ENCODE measurements around the gene GIPC3.
"Not testable (repeated sequence)": the region's sequence is repeated elsewhere in the genome, so short reads cannot be mapped to it uniquely, and the experiment has no call there.

GIPC3 gene

GRCh38 chr19:3576696-3577443, 8.4 kb upstream of the GIPC3 start:
- DNase-seq (ENCODE audit: low spot score): no peak
- no peak for FAIRE-seq

GRCh38 chr19:3577723-3578344, 7.4 kb upstream of the GIPC3 start:
- DNase-seq (ENCODE audit: low spot score) (no peak), FAIRE-seq (no peak)

GRCh38 chr19:3578390-3578789, 6.9 kb upstream of the GIPC3 start:
- no peak for FAIRE-seq
- DNase-seq (ENCODE audit: low spot score): no peak

GRCh38 chr19:3580156-3580934, 4.9 kb upstream of the GIPC3 start:
- no peak for FAIRE-seq
- DNase-seq (ENCODE audit: low spot score): no peak

GRCh38 chr19:3581792-3582191, 3.5 kb upstream of the GIPC3 start:
- not testable (repeated sequence) for FAIRE-seq; DNase-seq (ENCODE audit: low spot score)

GRCh38 chr19:3584036-3584802, 1.1 kb upstream of the GIPC3 start:
- not testable (repeated sequence) for FAIRE-seq; DNase-seq (ENCODE audit: low spot score)

- FAIRE-seq (no peak), DNase-seq (ENCODE audit: low spot score) (no peak)
Observed at GRCh38 chr19:3586127-3586626, 899 bp downstream of the GIPC3 start.

GRCh38 chr19:3586707-3587346, 1.5 kb downstream of the GIPC3 start:
- FAIRE-seq (no peak), DNase-seq (ENCODE audit: low spot score) (no peak)

- FAIRE-seq (no peak), DNase-seq (ENCODE audit: low spot score) (no peak)
Observed at GRCh38 chr19:3589439-3589838, 4.2 kb downstream of the GIPC3 start.

GRCh38 chr19:3589949-3590348, 4.7 kb downstream of the GIPC3 start:
- DNase-seq (ENCODE audit: low spot score) (no peak), FAIRE-seq (no peak)

- DNase-seq (ENCODE audit: low spot score) (no peak), FAIRE-seq (no peak)
Observed at GRCh38 chr19:3590991-3591659, 5.8 kb downstream of the GIPC3 start.

GRCh38 chr19:3591876-3592613, 6.8 kb downstream of the GIPC3 start:
- no peak for DNase-seq (ENCODE audit: low spot score)
- FAIRE-seq: no peak

- DNase-seq (ENCODE audit: low spot score): no peak
- FAIRE-seq: no peak
Observed at GRCh38 chr19:3593156-3593555, 7.9 kb downstream of the GIPC3 start.

- DNase-seq (ENCODE audit: low spot score): no peak
- no peak for FAIRE-seq
Observed at GRCh38 chr19:3595521-3596061, 10.3 kb downstream of the GIPC3 start.

- FAIRE-seq (no peak), DNase-seq (ENCODE audit: low spot score) (no peak)
Observed at GRCh38 chr19:3599776-3600187, 14.5 kb downstream of the GIPC3 start.

GRCh38 chr19:3601021-3601420, 15.7 kb downstream of the GIPC3 start:
- FAIRE-seq: no peak

GRCh38 chr19:3603121-3603811, 18.0 kb downstream of the GIPC3 start:
- no peak for FAIRE-seq
- DNase-seq (ENCODE audit: low spot score): no peak

More at GRCh38 chr19:3601021-3601420, 15.7 kb downstream of the GIPC3 start:
- DNase-seq (ENCODE audit: low spot score): no peak

- DNase-seq (ENCODE audit: low spot score): no peak
- FAIRE-seq: no peak
Observed at GRCh38 chr19:3604227-3604986, 19.1 kb downstream of the GIPC3 start.

All from urothelium cell line (cell line).